ENCODE measurements around the gene MECR.

- no peak for TF ChIP-seq CTCF (IDR thresholded peaks at IDR 0.05)
- TF ChIP-seq POLR2A (IDR thresholded peaks at IDR 0.05) = no peak
Measured at GRCh38 chr1:29218223-29218622, 12.5 kb downstream of the MECR start.

Measured in uterus (tissue), 2 donors.